Neuronal stem cell (in vitro differentiated cells): Measurements from ENCODE around the gene EPC2.

Experiments
- DNase-seq: peaks from one replicate; pipeline ENCODE4 v3.0.0-alpha.2; 2013; ENCODE audit warnings: low spot score
- H2AFZ ChIP-seq: one replicate; pipeline ENCODE4 v1.6.1; 2013; ENCODE audit warnings: mild to moderate bottlenecking, low read length, inconsistent platforms
- H2AK5ac ChIP-seq: 2 replicates; pipeline ENCODE4 v1.6.1; 2013; ENCODE audit warnings: low read depth, mild to moderate bottlenecking, inconsistent platforms, low read length, moderate library complexity, mixed read lengths
- H2BK120ac ChIP-seq: 2 replicates; pipeline ENCODE4 v1.6.1; 2013; ENCODE audit warnings: low read depth, mild to moderate bottlenecking, inconsistent platforms, low read length, moderate library complexity, mixed read lengths
- H2BK12ac ChIP-seq: one replicate; pipeline ENCODE4 v1.6.1; 2013; ENCODE audit warnings: low read length, inconsistent platforms
- H2BK15ac ChIP-seq: 2 replicates; pipeline ENCODE4 v1.6.1; 2013; ENCODE audit warnings: mild to moderate bottlenecking, low read length, inconsistent platforms, mixed read lengths
- H2BK5ac ChIP-seq: one replicate; pipeline ENCODE4 v1.6.1; 2013; ENCODE audit warnings: inconsistent platforms, mild to moderate bottlenecking, low read length, moderate library complexity
- H3K14ac ChIP-seq: one replicate; pipeline ENCODE4 v1.6.1; 2013; ENCODE audit warnings: low read length, inconsistent platforms
- H3K18ac ChIP-seq: 2 replicates; pipeline ENCODE4 v1.6.1; 2013; ENCODE audit warnings: low read length, inconsistent platforms
- H3K23ac ChIP-seq: 2 replicates; pipeline ENCODE4 v1.6.1; 2013; ENCODE audit warnings: low read depth, mild to moderate bottlenecking, mixed read lengths, low read length, inconsistent platforms; ENCODE audit not compliant: poor library complexity
- H3K27ac ChIP-seq: replicated peaks from 3 replicates; pipeline ENCODE4 v1.5.1; 2013; ENCODE audit warnings: low read length, inconsistent platforms
- H3K27me3 ChIP-seq, 3 experiments: 2 replicates each; pipeline ENCODE4 v1.6.1; 2013; ENCODE audit warnings: low read length in 3 of 3, mild to moderate bottlenecking in 2 of 3, inconsistent platforms in 1 of 3, low read depth in 1 of 3, mixed read lengths in 1 of 3, moderate library complexity in 1 of 3; ENCODE audit not compliant: control insufficient read depth in 3 of 3, insufficient read depth in 3 of 3
- H3K36me3 ChIP-seq, 2 donors: replicated peaks in 1 of 2; 2 replicates each; pipeline ENCODE4 v1.6.1; 2013; ENCODE audit warnings: low read length in 2 of 2; ENCODE audit not compliant: control insufficient read depth in 2 of 2, insufficient read depth in 2 of 2
- H3K4ac ChIP-seq: 2 replicates; pipeline ENCODE4 v1.6.1; 2013; ENCODE audit warnings: inconsistent platforms, mild to moderate bottlenecking, low read length, moderate library complexity
- H3K4me1 ChIP-seq, 2 donors: 1 replicate in 1 of 2; 2 replicates in 1 of 2; pipeline ENCODE4 v1.6.1; 2013; ENCODE audit warnings: low read length in 2 of 2, low read depth in 1 of 2; ENCODE audit not compliant: control insufficient read depth in 2 of 2, insufficient read depth in 1 of 2
- H3K4me2 ChIP-seq: one replicate; pipeline ENCODE4 v1.6.1; 2013; ENCODE audit warnings: mild to moderate bottlenecking, low read length, inconsistent platforms; ENCODE audit not compliant: insufficient read depth, poor library complexity, severe bottlenecking
- H3K4me3 ChIP-seq, 2 donors: 2 replicates each; pipeline ENCODE4 v1.5.1; 2013; ENCODE audit warnings: low read length in 2 of 2, mild to moderate bottlenecking in 2 of 2, inconsistent platforms in 1 of 2, moderate library complexity in 1 of 2
- H3K79me1 ChIP-seq: one replicate; pipeline ENCODE4 v1.6.1; 2013; ENCODE audit warnings: low read depth, mild to moderate bottlenecking, inconsistent platforms, low read length, moderate library complexity
- H3K9ac ChIP-seq: one replicate; pipeline ENCODE4 v1.6.1; 2013; ENCODE audit warnings: mild to moderate bottlenecking, low read depth, low read length, inconsistent platforms; ENCODE audit not compliant: poor library complexity
- H3K9me3 ChIP-seq, 2 donors: replicated peaks in 1 of 2; 2 replicates each; pipeline versions ENCODE3 to v1.6.1; 2013; ENCODE audit warnings: low read length in 2 of 2, mild to moderate bottlenecking in 2 of 2, inconsistent platforms in 1 of 2, low read depth in 1 of 2, mixed read lengths in 1 of 2, moderate library complexity in 1 of 2; ENCODE audit not compliant: control insufficient read depth in 2 of 2, insufficient read depth in 1 of 2
- H4K8ac ChIP-seq: one replicate; pipeline ENCODE4 v1.6.1; 2013; ENCODE audit warnings: low read depth, mild to moderate bottlenecking, inconsistent platforms, low read length, moderate library complexity
- H4K91ac ChIP-seq: one replicate; pipeline ENCODE4 v1.6.1; 2013; ENCODE audit warnings: low read length, low read depth, mild to moderate bottlenecking, inconsistent platforms; ENCODE audit not compliant: poor library complexity
- WGBS, 2 donors: extraction: QIAGEN DNeasy Blood & Tissue Kit; methylation state at CpG; one replicate each; pipeline ENCODE4 v1.1.7; 2013; ENCODE audit warnings: missing lambda C conversion rate in 2 of 2, mixed read lengths in 1 of 2; ENCODE audit not compliant: insufficient read length in 2 of 2, insufficient replicate concordance in 1 of 2; ENCODE audit errors: extremely low coverage in 2 of 2; 5-methylcytosine and 5-hydroxymethylcytosine counted together

The EPC2 gene

GRCh38 chr2:148649936-148650335, 5.4 kb downstream of the EPC2 start:
- no peaks in the 10 kb centered on the region for H3K27me3 ChIP-seq
- no peak overlapping the region for H3K9ac ChIP-seq

GRCh38 chr2:148650881-148651280, 6.3 kb downstream of the EPC2 start:
- H3K9me3 ChIP-seq, result no peaks in the 10 kb centered on the region
- no peak overlapping the region for H2BK15ac ChIP-seq
- H4K8ac ChIP-seq, result no peak overlapping the region
- no peak overlapping the region for H2AFZ ChIP-seq
- H3K27ac ChIP-seq, result no peak overlapping the region
- peaks cover 2% of the 10 kb centered on the region for H3K79me1 ChIP-seq
- H4K91ac ChIP-seq, result no peak overlapping the region
- no peak overlapping the region for H3K23ac ChIP-seq
- no peak overlapping the region for H3K14ac ChIP-seq
- no peak overlapping the region for H2AK5ac ChIP-seq
- no peaks in the 10 kb centered on the region for H3K36me3 ChIP-seq
- H3K4ac ChIP-seq, result no peak overlapping the region
- no peak overlapping the region for H3K18ac ChIP-seq
- H3K4me2 ChIP-seq, result no peak overlapping the region
- peaks cover 0 to 5% of the 10 kb centered on the region in 2 donors for H3K4me1 ChIP-seq
- H2BK12ac ChIP-seq, result no peak overlapping the region
- no peaks in the 10 kb centered on the region for H3K27me3 ChIP-seq
- no peak overlapping the region for H2BK120ac ChIP-seq
- no peak overlapping the region for H3K9ac ChIP-seq
- WGBS, 2 donors, result no CpG with 5 or more reads among the region's 2 CpGs
- no peak overlapping the region for H3K4me3 ChIP-seq
- H2BK5ac ChIP-seq, result no peak overlapping the region
- no peak for DNase-seq

More at GRCh38 chr2:148649936-148650335, 5.4 kb downstream of the EPC2 start:
- Histone ChIP-seq H3K23ac (no peak overlapping the region), H3K79me1 (peaks cover 2% of the 10 kb centered on the region), H3K36me3 (no peaks in the 10 kb centered on the region), H2BK120ac (no peak overlapping the region), H4K8ac (no peak overlapping the region), H3K27ac (no peak overlapping the region), H3K4me3 (no peak overlapping the region), H2BK15ac (no peak overlapping the region), H3K9me3 (no peaks in the 10 kb centered on the region), H2BK12ac (no peak overlapping the region), H4K91ac (no peak overlapping the region), H3K14ac (no peak overlapping the region), H3K4ac (no peak overlapping the region), H3K4me2 (no peak overlapping the region), H2AFZ (no peak overlapping the region), H2AK5ac (no peak overlapping the region), H3K4me1 (peaks cover 0 to 2% of the 10 kb centered on the region in 2 donors), H2BK5ac (no peak overlapping the region), H3K18ac (no peak overlapping the region)
- no peak for DNase-seq

- WGBS, 2 donors, result no CpG with 5 or more reads among the region's 2 CpGs
- Histone ChIP-seq H3K4me1 (peaks cover 0 to 3% of the 10 kb centered on the region in 2 donors), H3K23ac (no peak overlapping the region), H3K4ac (no peak overlapping the region), H2AK5ac (no peak overlapping the region), H3K9me3 (no peaks in the 10 kb centered on the region), H3K79me1 (peaks cover 2% of the 10 kb centered on the region), H2BK15ac (no peak overlapping the region), H4K91ac (no peak overlapping the region), H3K4me2 (no peak overlapping the region), H3K27me3 (no peaks in the 10 kb centered on the region), H2BK5ac (no peak overlapping the region), H2BK120ac (no peak overlapping the region), H3K4me3 (no peak overlapping the region), H3K9ac (no peak overlapping the region), H4K8ac (no peak overlapping the region), H2AFZ (no peak overlapping the region), H3K18ac (no peak overlapping the region), H3K27ac (no peak overlapping the region), H3K36me3 (no peaks in the 10 kb centered on the region), H3K14ac (no peak overlapping the region), H2BK12ac (no peak overlapping the region)
- no peak for DNase-seq
Measured at GRCh38 chr2:148651972-148652371, 7.4 kb downstream of the EPC2 start.

- no peaks in the 10 kb centered on the region for H3K9me3 ChIP-seq
- no peak overlapping the region for H2BK15ac ChIP-seq
- no peak overlapping the region for H3K9ac ChIP-seq
- H3K79me1 ChIP-seq, result peaks cover 2% of the 10 kb centered on the region
- H4K91ac ChIP-seq, result no peak overlapping the region
- H3K27me3 ChIP-seq, result no peaks in the 10 kb centered on the region
- no peak overlapping the region for H3K4me2 ChIP-seq
- no peak overlapping the region for H2AFZ ChIP-seq
- no peak overlapping the region for H2AK5ac ChIP-seq
- H3K14ac ChIP-seq, result no peak overlapping the region
- H3K27ac ChIP-seq, result no peak overlapping the region
- no peak overlapping the region for H3K4me3 ChIP-seq
- H4K8ac ChIP-seq, result no peak overlapping the region
- DNase-seq, result no peak
- H3K18ac ChIP-seq, result no peak overlapping the region
- H2BK12ac ChIP-seq, result no peak overlapping the region
- H2BK5ac ChIP-seq, result no peak overlapping the region
- H3K4me1 ChIP-seq, result peaks cover 0 to 3% of the 10 kb centered on the region in 2 donors
- no peak overlapping the region for H3K4ac ChIP-seq
- H3K36me3 ChIP-seq, result no peaks in the 10 kb centered on the region
- no CpG with 5 or more reads among the region's 2 CpGs for WGBS, 2 donors
- H2BK120ac ChIP-seq, result no peak overlapping the region
- no peak overlapping the region for H3K23ac ChIP-seq
Measured at GRCh38 chr2:148653437-148653836, 8.9 kb downstream of the EPC2 start.
